GM04504 (cell line): ENCODE data around the gene C2orf81.
"Not testable (repeated sequence)": the region's sequence is repeated elsewhere in the genome, so short reads cannot be mapped to it uniquely, and the experiment has no call there.

Source experiments
- DNase-seq: peaks from one replicate; pipeline ENCODE4 v3.0.0-alpha.2; 2012; ENCODE audit warnings: low read depth

Gene C2orf81

DNA sequence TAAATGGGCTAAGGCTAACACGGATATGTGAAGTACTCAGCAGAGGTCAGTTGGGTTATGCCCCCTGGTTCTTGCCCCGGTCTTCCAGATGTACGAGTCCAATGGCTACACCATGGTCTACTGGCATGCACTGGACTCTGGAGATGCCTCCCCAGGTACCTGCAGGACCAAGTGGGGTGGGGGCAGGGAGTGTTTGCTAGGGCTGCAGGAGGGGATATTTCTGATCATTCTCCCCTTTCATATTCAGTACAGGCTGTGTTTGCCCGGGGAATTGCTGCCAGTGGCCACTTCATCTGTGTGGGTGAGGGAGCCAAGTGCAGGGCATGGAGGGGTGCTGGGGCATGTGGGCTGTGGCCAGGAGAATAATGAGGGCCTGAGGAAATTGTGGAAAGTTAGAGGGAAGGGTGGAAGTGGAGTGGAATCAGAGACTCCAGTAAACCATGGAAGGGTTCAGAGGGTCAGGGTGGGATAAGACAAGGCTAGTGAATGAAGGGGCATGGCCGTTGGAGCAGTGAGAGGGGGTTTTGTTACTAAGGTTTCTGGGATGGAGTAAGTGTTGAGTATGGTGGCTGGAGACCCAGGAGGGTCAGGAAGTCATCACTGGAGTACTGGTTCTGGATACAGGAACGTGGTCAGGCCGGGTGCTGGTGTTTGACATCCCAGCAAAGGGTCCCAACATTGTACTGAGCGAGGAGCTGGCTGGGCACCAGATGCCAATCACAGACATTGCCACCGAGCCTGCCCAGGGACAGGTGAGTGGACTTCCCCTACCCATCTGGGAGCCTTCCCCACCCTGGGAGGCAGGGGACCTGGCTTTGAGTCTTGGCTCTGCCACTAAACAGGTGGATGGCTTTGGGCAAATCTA, 2.0 kb upstream of the C2orf81 start:
- DNase-seq: no peak

DNA sequence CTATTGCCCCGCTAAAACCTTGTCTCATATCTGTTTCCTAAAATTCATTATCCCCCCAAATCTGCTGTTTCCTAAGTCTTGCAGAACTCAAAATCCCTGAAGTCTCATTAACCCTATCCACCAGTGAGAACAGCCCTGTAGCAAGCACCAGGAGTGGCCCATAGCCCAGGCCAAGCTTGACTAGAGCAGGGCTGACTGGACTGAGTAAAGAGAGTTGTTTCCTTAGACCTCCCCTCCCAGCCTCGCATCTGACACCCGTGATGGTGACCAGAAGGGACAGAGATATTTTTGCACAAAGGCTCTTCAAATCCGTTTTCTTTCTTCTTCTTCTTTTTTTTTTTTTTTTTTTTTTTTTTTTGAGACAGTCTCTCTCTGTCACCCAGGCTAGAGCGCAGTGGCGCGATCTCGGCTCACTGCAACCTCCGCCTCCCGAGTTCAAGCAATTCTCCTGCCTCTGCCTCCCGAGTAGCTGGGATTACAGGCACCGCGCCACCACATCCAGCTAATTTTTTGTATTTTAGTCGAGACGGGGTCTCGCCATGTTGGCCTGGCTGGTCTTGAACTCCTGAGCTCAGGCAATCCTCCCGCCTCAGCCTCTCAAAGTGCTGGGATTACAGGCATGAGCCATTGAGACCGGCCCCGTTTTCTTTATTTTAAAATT, 846 bp downstream of the C2orf81 start:
- DNase-seq: not testable (repeated sequence)

DNA sequence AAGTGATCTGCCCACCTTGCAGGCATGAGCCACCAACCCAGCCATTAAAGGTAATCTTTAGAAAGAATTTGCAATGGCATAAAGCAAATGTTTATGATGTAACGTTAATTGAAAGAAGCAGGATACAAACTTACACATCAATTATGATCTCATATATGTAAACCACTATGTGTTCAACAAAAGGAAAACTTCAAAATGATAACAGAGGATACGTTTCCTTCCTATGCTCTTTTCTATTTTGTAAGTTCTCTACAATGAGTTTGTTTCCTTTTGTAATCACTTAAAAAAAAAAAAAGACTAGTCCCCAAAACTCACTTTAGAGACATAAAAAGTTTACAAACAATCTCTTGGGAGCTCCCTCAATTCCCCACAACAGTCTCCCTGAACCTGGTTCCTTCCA, 1.4 kb downstream of the C2orf81 start:
- DNase-seq: no peak

DNA sequence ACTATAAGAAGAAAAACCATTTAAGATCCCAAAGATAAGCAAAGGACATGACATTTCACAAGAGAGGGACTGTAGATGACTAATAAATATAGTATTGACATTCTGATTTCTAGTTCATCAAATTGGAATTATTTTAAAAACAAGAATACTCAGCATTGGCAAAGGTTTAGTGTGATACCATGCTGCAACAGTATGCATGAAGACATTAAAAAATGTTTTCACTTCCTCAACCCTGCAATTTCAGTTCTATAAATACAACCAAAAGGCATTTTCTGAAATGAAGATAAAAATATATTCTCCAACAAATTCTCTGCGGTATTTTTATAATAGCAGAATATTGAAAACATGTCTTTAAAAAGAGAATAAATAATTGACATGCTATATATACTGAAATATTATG, 2.1 kb downstream of the C2orf81 start:
- DNase-seq: no peak

DNA sequence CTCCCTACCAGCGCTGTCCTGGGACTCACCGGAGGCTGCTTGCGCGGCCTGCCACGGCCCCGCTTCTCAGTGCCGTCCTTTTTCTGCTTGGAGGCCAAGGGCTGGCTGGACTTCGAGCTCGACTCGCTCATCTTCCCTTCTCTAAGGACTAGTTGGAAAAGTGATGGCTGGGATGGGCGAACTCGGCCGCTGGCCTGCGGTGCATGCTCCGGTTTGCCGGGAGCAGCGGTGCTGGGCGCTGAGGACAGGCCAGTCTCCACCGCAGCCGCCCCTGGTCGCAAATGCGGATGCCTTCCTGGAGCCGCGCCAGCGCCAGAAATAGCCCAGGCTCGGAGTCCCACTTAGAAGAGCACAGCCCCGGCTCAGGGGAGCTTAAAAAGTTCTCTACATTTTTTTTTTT, 3.1 kb downstream of the C2orf81 start:
- no peak for DNase-seq

DNA sequence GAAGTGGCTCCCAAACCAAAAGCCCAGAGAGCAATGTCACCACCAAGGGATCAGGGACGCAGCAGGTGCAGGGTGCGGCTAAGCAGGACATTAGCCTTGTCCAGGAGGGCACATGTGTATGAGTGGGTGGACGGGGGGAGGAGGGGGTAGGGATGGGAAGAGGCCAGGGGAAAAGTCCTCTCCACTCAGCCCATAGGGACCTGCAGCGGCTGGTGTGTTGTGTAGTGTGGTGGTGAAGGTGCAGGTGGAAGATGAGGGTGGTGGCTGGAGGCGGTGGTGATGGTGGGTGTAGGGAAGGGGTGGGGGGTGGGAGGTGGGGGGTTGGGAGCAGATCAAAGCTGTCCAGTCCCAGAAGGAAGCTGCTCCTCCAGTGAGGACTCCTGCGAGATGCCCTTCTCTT, 3.7 kb downstream of the C2orf81 start:
- DNase-seq: no peak

DNA sequence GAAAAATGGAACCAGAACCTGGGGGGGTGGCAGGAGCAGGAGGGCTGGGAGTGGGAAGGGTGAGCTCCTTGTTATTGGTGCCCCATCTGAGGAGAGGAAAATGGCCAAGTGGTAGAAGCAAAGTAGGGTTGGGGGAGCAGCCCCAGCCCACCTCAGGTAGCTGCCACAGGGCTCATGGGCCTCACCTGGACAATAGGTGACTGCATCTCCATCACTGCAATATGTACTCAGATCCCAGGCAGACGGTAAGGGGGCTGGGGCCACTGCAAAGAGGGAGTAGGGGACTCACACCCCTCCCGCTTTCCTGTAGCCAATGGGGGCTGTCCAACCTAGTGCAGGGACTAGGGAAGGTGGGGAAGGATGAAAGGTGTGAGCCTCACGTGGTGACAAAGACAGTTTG, 4.2 kb downstream of the C2orf81 start:
- DNase-seq: no peak

DNA sequence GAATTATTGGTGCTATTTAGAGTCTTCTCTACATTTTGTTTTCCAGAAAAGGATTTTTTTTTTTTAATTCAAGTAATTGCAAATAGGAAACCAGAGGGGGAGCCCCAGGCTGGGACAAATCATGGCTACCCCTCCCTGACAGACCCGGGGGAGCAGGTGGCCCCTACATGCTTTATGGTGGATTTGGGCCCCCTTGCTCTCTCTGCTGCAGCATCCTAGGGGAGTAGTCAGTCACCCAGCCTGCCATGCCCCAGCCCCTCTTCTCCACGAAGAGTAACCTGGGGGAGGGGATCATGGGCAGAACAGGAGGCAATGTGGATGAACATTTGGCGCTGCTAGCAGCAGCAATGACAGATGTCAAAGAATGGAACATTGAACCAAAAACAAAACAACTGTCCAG, 4.6 kb downstream of the C2orf81 start:
- DNase-seq: no peak

DNA sequence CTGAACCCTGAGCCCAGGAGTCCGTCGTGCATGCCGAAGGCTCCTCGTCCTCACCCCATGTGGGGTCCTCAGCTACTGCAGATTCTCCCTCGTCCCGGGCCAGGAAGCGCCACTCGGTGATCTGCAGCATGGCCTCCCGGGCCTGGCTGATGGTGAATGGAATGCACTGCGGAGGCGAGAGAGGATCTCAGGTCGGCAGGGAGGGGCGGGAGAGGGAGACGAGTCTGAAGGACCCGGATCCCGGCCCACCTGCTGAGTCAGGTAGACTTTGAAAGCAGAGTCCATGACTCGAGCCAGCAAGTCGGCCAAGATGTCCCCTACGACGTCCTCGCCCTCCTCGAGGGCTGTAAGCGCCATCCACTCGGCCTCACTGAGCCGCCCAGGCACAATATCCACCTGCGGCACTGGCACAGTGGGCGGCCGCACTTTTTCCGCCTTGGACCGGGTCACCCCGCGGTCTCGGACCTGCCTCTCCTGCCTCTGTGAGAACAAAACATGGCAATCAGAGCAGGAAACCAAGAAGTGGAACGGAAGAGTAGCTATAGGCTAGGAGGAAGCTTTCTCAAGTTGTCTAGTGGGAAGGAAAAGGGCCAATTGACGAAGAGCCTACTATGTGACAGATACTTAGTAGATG, 5.5 kb downstream of the C2orf81 start:
- DNase-seq: no peak

DNA sequence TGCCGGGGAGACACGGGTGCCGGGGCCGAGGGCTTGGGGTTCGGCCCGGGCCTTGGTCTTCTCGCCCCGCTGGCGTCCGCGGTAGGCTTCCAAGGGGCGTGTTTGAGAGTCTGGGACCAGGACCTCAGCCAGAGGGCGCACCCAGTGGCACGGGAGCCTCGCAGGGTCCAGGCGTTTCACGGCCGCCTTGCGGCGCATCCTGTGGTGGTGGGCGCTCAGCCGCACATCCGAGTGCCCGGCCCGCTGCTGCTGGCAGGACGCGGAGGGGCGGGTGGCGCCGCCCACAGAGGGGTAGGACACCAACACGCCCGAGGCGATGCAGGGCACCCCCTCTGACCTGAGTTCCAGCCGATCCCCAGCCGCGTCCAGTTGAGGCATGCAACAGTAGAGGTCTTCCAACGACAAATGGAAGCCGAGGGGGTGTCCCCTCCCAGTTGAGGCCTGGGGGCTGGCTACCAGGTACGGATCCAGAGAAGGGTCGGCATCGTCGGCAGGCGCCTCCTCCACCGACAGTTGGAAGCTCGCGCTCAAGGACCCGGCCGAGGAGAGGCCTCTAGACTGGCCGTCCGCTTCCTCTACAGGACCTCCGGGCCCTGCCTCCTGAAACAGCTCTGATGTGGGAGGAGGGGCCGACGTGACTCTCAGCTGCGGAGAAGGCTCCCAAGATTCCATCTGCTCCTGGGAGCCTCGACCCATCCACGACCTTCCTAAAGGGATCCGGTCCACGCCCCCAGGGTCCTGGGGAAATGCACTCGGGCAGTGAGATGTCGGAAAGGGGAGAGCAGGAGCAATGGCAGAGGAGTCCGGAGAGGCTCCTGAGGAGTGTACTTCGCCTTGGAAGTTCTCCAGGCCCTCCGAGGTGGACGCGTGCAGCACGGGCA, 6.3 kb downstream of the C2orf81 start:
- peak; percentile 16 for DNase-seq

DNA sequence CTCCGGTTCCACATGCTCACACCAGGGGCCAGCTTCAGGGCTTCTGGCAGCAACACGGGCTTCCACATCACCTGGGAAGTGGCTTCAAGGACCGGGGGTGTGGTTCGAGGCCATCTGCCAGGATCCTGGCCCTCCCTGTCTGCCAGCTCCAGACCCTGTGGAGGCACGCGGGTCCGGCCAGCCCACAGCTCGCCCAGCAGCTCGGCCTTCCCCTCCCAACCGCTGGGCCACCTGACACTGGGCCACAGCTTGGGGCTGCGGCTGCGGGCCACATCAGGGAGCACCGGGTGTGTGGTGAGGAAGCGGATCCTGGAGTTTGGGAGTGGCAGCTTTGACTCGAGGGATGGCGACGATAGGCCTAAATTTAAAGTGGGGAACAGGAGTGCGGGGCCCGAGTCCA, 7.0 kb downstream of the C2orf81 start:
- no peak for DNase-seq

DNA sequence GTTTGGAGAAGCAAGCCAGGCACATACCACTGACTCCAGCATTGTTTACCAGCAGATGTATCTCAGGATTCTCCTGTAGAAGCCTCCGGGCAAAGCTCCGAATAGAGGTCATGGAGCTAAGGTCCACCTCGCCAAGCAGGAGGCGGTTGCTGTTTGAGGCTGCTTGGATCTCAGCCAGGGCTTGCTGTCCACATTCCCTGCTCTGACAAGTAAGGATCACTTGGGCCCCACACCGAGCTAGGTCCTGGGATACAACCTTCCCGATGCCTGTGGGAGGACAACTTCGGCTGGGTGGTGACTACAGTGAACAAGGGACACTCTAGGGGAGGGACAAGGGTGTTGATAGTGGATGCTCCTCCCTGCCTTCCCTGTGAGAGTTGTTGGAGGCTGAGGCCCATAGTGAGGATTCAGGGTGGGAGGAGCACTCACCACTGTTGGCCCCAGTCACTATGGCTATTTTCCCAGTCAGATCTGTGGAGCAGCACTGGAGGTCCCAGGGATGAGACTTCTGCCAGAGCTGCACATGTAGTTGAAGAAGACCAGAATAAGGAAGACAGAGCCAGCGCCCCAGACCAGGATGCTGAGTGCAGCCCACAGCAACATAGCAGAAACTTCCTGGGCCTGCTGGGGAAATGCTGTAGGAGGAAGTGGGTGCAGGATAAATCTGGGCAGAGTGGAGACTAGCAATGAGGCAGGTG, 8.3 kb downstream of the C2orf81 start:
- no peak for DNase-seq

DNA sequence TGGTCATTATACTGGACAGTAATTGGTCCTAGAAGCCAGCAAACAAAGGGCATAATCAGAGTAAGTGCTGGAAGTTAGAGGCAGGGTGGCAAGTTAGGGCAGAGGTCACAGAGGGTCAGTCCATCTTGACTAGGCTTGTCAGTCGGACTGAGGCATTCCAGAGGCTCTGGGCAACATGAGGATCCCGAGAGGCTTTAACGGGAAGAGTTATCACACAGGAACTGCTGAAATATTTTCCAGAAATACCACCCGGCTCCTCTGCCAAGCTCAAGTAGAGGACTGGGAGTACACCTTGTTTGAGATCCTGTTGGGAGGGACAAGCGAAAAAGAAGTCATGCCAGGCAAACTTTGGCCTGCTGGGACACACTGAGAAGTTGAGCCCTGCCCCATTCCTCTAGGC, 13.7 kb downstream of the C2orf81 start:
- no peak for DNase-seq

DNA sequence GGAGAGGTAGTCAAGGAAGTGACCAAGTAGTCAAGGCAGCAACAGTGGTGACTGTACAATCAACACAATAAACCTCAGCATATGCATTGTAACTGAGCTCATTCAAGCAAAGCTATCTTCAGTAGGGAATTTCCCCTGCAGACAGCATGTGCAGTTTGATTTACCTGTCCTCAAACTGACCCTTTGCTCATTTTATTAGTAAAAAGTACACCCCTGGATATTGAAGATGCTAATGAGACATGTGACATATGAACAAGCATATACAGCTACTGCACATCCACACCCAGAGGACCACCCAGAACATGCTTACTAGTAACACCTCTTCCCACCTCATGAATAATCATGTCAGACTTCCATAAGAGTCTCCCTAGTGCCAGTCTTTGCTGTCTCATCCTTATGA, 15.4 kb downstream of the C2orf81 start:
- no peak for DNase-seq

DNA sequence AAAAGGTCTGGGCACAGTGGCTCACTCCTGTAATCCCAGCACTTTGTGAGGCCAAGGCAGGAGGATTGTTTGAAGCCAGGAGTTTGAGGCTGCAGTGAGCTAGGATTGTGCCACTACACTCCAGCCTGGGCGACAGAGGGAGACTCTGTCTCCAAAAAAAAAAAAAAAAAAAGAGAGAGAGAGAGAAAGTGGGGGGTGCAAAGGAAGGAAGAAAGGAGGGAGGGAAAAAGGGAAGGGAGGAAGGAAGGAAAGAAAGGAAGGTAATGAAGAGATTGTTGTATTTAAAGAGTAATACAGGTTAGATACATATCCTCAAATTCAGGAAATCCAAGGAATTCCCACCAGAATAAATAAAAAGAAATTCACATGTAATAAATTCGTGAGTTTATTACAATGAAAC, 19.5 kb downstream of the C2orf81 start:
- DNase-seq: no peak

DNA sequence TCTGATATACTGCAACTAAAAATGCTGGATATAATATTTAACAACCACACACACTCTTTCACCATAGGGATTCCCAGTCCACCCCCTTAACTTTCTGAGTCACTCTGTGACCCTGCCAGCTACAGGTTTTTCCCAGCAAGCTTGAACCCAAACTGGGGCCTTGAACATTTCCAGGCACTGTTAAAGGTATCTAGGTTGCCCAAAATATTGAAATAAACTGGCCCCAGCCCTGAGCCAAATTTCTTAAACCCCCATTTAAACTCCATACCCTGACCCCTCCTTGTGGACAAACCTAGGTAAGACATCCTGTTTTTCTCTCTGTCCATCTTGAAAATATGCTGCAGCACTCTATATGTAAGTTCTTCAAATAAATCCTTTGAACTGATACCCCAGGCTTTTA, 21.6 kb downstream of the C2orf81 start:
- DNase-seq: no peak

DNA sequence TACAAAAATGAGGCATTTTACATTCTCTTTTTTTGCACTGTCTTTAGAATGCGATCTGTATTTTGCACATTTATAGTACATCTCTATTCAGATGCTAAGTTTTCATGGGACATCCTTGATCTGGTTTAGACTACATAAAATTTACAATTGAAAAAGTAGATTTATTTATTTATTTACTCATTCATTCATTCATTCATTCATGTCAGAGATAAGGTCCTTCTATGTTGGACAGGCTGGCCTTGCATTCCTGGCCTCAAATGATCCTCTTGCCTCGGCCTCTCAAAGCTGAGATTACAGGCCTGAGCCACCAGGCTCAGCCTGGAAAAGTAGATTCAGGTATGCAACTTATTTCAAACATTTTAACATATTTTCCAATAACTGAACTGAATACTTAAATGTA, 25.3 kb downstream of the C2orf81 start:
- DNase-seq: no peak

DNA sequence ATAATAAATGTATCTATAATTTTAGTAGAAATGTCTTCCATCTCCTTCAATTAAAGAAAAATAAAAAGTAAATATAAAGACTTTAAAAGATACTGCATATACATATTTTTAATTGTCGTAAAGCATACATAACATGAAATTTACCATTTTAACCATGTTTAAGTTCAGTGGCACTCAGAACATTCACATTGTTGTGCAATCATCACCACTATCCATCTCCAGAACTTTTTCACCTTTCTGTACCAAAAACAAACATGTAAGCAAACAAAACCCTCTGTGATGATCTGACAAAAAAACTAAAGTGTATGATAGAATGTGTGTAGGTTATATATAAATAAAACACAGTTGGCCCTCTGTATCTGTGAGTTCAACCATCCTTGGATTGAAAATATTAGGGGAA, 27.9 kb downstream of the C2orf81 start:
- no peak for DNase-seq

DNA sequence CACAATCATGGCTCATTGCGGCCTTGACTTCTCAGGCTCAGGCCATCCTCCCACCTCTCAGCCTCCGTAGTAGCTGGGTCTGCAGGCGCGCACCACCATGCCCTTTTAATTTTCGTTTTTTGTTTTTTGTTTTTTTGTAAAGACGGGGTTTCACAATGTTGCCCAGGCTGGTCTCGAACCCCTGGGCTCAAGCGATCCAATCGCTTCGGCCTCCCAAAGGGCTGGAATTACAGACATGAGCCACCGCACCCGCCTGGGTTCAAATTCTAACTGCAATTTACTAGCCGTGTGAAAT, 29.0 kb downstream of the C2orf81 start:
- no peak for DNase-seq

DNA sequence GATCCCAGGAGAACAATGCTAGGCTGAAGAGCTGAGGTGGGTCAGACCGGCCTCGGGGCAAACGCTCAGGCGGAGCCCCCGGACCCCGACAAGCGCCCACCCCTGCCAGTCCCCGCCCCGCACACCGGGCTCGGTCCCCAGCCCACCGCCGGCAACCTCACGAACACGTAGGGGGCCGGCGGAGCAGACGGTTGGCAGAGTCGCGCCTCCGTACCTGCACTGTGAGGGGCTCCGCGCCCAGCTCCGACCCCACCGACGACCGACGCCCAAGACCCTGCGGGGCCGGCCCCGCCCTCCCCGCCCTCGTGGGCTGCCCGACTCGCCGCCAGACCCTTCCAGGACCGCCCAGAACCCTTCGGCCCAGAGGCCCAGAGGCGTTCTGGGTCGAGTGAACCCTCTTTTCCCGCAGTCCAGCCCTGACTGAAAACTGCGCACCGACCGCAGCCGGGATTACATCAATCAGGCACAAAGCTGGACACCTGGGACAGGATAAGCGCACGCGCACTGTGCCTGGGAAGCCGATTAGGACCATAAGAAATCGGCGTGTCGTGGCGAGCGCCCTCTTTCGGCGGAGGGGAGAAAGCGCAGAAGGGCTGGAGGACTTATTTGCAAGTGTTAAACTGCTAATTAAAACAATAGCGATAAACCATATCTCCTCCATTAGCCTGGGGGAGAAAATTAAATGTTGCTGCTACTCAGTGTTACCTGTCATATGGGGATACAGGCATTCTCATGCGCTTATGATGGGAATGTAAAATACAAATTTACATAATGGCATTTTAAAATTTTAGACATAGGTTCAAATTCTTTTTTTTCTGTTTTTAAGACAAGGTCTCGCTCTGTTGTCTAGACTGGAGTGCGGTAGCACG, 29.6 kb downstream of the C2orf81 start:
- peak; percentile 67 for DNase-seq

DNA sequence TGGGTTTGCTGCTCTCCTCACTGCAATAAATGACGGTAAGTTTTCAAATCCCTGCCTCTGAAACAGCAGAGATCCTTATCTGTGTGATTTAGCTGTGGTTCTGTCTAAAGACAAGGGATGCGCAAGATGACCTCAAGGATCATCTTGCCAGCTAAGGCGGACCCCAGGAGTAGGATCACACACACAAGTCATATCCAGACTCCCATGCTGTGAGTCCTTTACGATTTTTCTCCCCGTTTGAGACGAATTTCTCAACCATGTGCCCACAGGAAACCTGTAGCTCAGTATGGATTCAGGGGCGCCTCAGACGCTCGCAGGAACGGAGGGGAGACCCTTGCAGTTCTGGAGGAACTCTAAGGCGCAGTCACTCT, 30.2 kb downstream of the C2orf81 start:
- no peak for DNase-seq
